ENCODE results near the gene GNS. TPM values are rescaled to one million over a fixed set of nuclear protein-coding genes. Genes with fewer than 3 reads are reported as not detected.

Gene GNS
- total RNA-seq, 1 experiment from 2014 or later: 54.7 TPM

GRCh38 chr12:64678248-64678647 is 81.0 kb downstream of the GNS start:
- CTCF ChIA-PET: interaction anchor here (0.8 to 10.7 kb wide), 9 partner anchors 9 to 129 kb away, joined by 3 to 98 read pairs (median 5); partner anchors contain the start of gene RASSF3
- Mint-ChIP-seq H3K4me1 (ENCODE audit: insufficient read depth, unreplicated experiment) (peaks cover 43% of the 10 kb centered on the region), H3K9me3 (ENCODE audit: unreplicated experiment) (no peaks in the 10 kb centered on the region), H3K36me3 (ENCODE audit: insufficient read depth, unreplicated experiment) (no peaks in the 10 kb centered on the region), H3K27ac (ENCODE audit: low read depth, unreplicated experiment) (no peak overlapping the region), H3K27me3 (ENCODE audit: insufficient read depth, unreplicated experiment) (no peaks in the 10 kb centered on the region), H3K4me3 (ENCODE audit: unreplicated experiment) (no peak overlapping the region)
- intact Hi-C loops (cut with micrococcal nuclease): loop anchor here (2.0 kb wide), 1 partner anchor 117 kb away; no protein-coding TSS in a partner anchor
- no TSS peak for BruUV-seq (replicated peaks)
- POLR2A ChIA-PET: interaction anchor here (0.8 to 5.4 kb wide), 6 partner anchors 8 to 69 kb away, joined by 3 to 124 read pairs (median 24); partner anchors contain the start of gene RASSF3
- no peak for TF ChIP-seq CTCF (IDR thresholded peaks at IDR 0.05; ENCODE audit: unreplicated experiment)
- no peak for DNase-seq (ENCODE audit: unreplicated experiment)

- ChIA-PET CTCF (interaction anchor here (0.7 to 6.7 kb wide), 3 partner anchors 13 to 126 kb away, joined by 4 to 49 read pairs (median 8); partner anchors contain the start of gene RASSF3), POLR2A (no interaction called here)
- TF ChIP-seq CTCF (IDR thresholded peaks at IDR 0.05; ENCODE audit: unreplicated experiment): no peak
- peak; percentile 71 for DNase-seq (ENCODE audit: unreplicated experiment)
- Mint-ChIP-seq H3K9me3 (ENCODE audit: unreplicated experiment) (no peaks in the 10 kb centered on the region), H3K4me3 (ENCODE audit: unreplicated experiment) (no peak overlapping the region), H3K36me3 (ENCODE audit: insufficient read depth, unreplicated experiment) (no peaks in the 10 kb centered on the region), H3K27ac (ENCODE audit: low read depth, unreplicated experiment) (peak overlapping the region; percentile 42), H3K27me3 (ENCODE audit: insufficient read depth, unreplicated experiment) (no peaks in the 10 kb centered on the region), H3K4me1 (ENCODE audit: insufficient read depth, unreplicated experiment) (peaks cover 57% of the 10 kb centered on the region)
- no TSS peak for BruUV-seq (replicated peaks)
- intact Hi-C loops (cut with micrococcal nuclease): no loop called here
These were observed 83.4 kb downstream of the GNS start for GRCh38 chr12:64675795-64676194.

GRCh38 chr12:64674367-64674922 is 84.8 kb downstream of the GNS start:
- H3K27ac Mint-ChIP-seq (ENCODE audit: low read depth, unreplicated experiment): peak overlapping the region; percentile 74
- H3K36me3 Mint-ChIP-seq (ENCODE audit: insufficient read depth, unreplicated experiment): no peaks in the 10 kb centered on the region
- H3K27me3 Mint-ChIP-seq (ENCODE audit: insufficient read depth, unreplicated experiment): no peaks in the 10 kb centered on the region
- DNase-seq (ENCODE audit: unreplicated experiment): no peak
- no peaks in the 10 kb centered on the region for H3K9me3 Mint-ChIP-seq (ENCODE audit: unreplicated experiment)
- no peak for TF ChIP-seq CTCF (IDR thresholded peaks at IDR 0.05; ENCODE audit: unreplicated experiment)
- no TSS peak for BruUV-seq (replicated peaks)
- no peak overlapping the region for H3K4me3 Mint-ChIP-seq (ENCODE audit: unreplicated experiment)
- intact Hi-C loops (cut with micrococcal nuclease): no loop called here
- peaks cover 56% of the 10 kb centered on the region for H3K4me1 Mint-ChIP-seq (ENCODE audit: insufficient read depth, unreplicated experiment)
- ChIA-PET CTCF (interaction anchor here (0.6 to 2.7 kb wide), 3 partner anchors 23 to 125 kb away, joined by 3 to 8 read pairs (median 5); no protein-coding TSS in a partner anchor), POLR2A (interaction anchor here (0.9 to 5.4 kb wide), 2 partner anchors 62 to 64 kb away, joined by 3 to 56 read pairs; partner anchors contain the start of gene RASSF3)

GRCh38 chr12:64673490-64674169 is 85.6 kb downstream of the GNS start:
- ChIA-PET POLR2A (interaction anchor here (0.6 to 5.4 kb wide), 3 partner anchors 63 to 123 kb away, joined by 3 to 56 read pairs (median 3); partner anchors contain the start of gene RASSF3), CTCF (interaction anchor here (0.6 to 1.0 kb wide), 3 partner anchors 24 to 138 kb away, joined by 3 to 5 read pairs (median 4); no protein-coding TSS in a partner anchor)
- H3K36me3 Mint-ChIP-seq (ENCODE audit: insufficient read depth, unreplicated experiment): no peaks in the 10 kb centered on the region
- no peak for TF ChIP-seq CTCF (IDR thresholded peaks at IDR 0.05; ENCODE audit: unreplicated experiment)
- H3K27me3 Mint-ChIP-seq (ENCODE audit: insufficient read depth, unreplicated experiment): no peaks in the 10 kb centered on the region
- no peaks in the 10 kb centered on the region for H3K9me3 Mint-ChIP-seq (ENCODE audit: unreplicated experiment)
- no peak overlapping the region for H3K4me3 Mint-ChIP-seq (ENCODE audit: unreplicated experiment)
- H3K27ac Mint-ChIP-seq (ENCODE audit: low read depth, unreplicated experiment): peak overlapping the region; percentile 74
- no peak for DNase-seq (ENCODE audit: unreplicated experiment)
- peaks cover 62% of the 10 kb centered on the region for H3K4me1 Mint-ChIP-seq (ENCODE audit: insufficient read depth, unreplicated experiment)
- intact Hi-C loops (cut with micrococcal nuclease): no loop called here
- no TSS peak for BruUV-seq (replicated peaks)

Data from MCF 10A (cell line).